ENCODE measurements around the gene ETS1. TPM values are rescaled to one million over a fixed set of nuclear protein-coding genes. Genes with fewer than 3 reads are reported as not detected.

ETS1 gene
- total RNA-seq, 1 donor from 2014 or later: 0.54 TPM

GRCh38 chr11:128503245-128503991 is 83.9 kb downstream of the ETS1 start:
- Histone ChIP-seq H3K4me2 (no peak overlapping the region), H3K27me3 (no peaks in the 10 kb centered on the region), H3K36me3 (no peaks in the 10 kb centered on the region), H3K4me1 (no peaks in the 10 kb centered on the region), H4K20me1 (ENCODE audit: low read depth) (no peaks in the 10 kb centered on the region), H3K9ac (no peak overlapping the region), H3K27ac (no peak overlapping the region), H2AFZ (replicated peaks) (no peak overlapping the region), H3K4me3 (no peak overlapping the region), H3F3A (ENCODE audit: low read depth) (no peaks in the 10 kb centered on the region), H3K9me3 (ENCODE audit: low read depth) (no peaks in the 10 kb centered on the region), H3K79me2 (ENCODE audit: low read depth) (no peaks in the 10 kb centered on the region)
- H3K4me3 Mint-ChIP-seq: peak overlapping the region; percentile 14
- no peaks in the 10 kb centered on the region for H3K9me3 Mint-ChIP-seq
- peaks cover 30% of the 10 kb centered on the region for H3K4me1 Mint-ChIP-seq
- TF ChIP-seq EZH2 (IDR thresholded peaks at IDR 0.05): no peak
- TF ChIP-seq EZH2phosphoT487 (IDR thresholded peaks at IDR 0.05): no peak
- TF ChIP-seq CTCF (IDR thresholded peaks at IDR 0.05): no peak
- peaks cover 14% of the 10 kb centered on the region for H3K27me3 Mint-ChIP-seq (ENCODE audit: insufficient read depth, low read depth)
- DNase-seq (ENCODE audit: low spot score): no peak
- peak overlapping the region; percentile 65 for H3K27ac Mint-ChIP-seq
- peaks cover 6% of the 10 kb centered on the region for H3K36me3 Mint-ChIP-seq

- H3K4me3 ChIP-seq: no peak overlapping the region
- no peaks in the 10 kb centered on the region for H3K27me3 ChIP-seq
- no peaks in the 10 kb centered on the region for H3K9me3 ChIP-seq (ENCODE audit: low read depth)
- no peak for DNase-seq (ENCODE audit: low spot score)
- Mint-ChIP-seq H3K4me1 (peaks cover 32% of the 10 kb centered on the region), H3K36me3 (peaks cover 6% of the 10 kb centered on the region), H3K4me3 (no peak overlapping the region), H3K27ac (no peak overlapping the region), H3K9me3 (no peaks in the 10 kb centered on the region), H3K27me3 (ENCODE audit: insufficient read depth, low read depth) (peaks cover 14% of the 10 kb centered on the region)
- H3F3A ChIP-seq (ENCODE audit: low read depth): no peaks in the 10 kb centered on the region
- no peaks in the 10 kb centered on the region for H3K36me3 ChIP-seq
- H4K20me1 ChIP-seq (ENCODE audit: low read depth): no peaks in the 10 kb centered on the region
- TF ChIP-seq EZH2phosphoT487 (IDR thresholded peaks at IDR 0.05) (no peak), CTCF (IDR thresholded peaks at IDR 0.05) (no peak), EZH2 (IDR thresholded peaks at IDR 0.05) (no peak)
- H3K4me1 ChIP-seq: no peaks in the 10 kb centered on the region
- no peak overlapping the region for H3K4me2 ChIP-seq
- no peak overlapping the region for H3K27ac ChIP-seq
- no peak overlapping the region for H3K9ac ChIP-seq
- H2AFZ ChIP-seq (replicated peaks): no peak overlapping the region
- H3K79me2 ChIP-seq (ENCODE audit: low read depth): no peaks in the 10 kb centered on the region
These were observed 84.6 kb downstream of the ETS1 start for GRCh38 chr11:128502726-128503125.

GRCh38 chr11:128501632-128502549 is 85.5 kb downstream of the ETS1 start:
- Histone ChIP-seq H3K4me2 (no peak overlapping the region), H3K27ac (no peak overlapping the region)
- no peak overlapping the region for H3K4me3 Mint-ChIP-seq

More at GRCh38 chr11:128501632-128502549, 85.5 kb downstream of the ETS1 start:
- Histone ChIP-seq H3F3A (ENCODE audit: low read depth) (no peaks in the 10 kb centered on the region), H3K4me1 (peaks cover 7% of the 10 kb centered on the region), H3K9me3 (ENCODE audit: low read depth) (no peaks in the 10 kb centered on the region), H4K20me1 (ENCODE audit: low read depth) (no peaks in the 10 kb centered on the region), H3K27me3 (no peaks in the 10 kb centered on the region), H2AFZ (replicated peaks) (no peak overlapping the region), H3K79me2 (ENCODE audit: low read depth) (no peaks in the 10 kb centered on the region), H3K36me3 (no peaks in the 10 kb centered on the region), H3K9ac (no peak overlapping the region), H3K4me3 (no peak overlapping the region)
- no peaks in the 10 kb centered on the region for H3K9me3 Mint-ChIP-seq
- H3K36me3 Mint-ChIP-seq: peaks cover 6% of the 10 kb centered on the region
- peaks cover 33% of the 10 kb centered on the region for H3K4me1 Mint-ChIP-seq
- no peak overlapping the region for H3K27ac Mint-ChIP-seq
- peaks cover 12% of the 10 kb centered on the region for H3K27me3 Mint-ChIP-seq (ENCODE audit: insufficient read depth, low read depth)
- no peak for TF ChIP-seq EZH2 (IDR thresholded peaks at IDR 0.05)
- TF ChIP-seq EZH2phosphoT487 (IDR thresholded peaks at IDR 0.05): no peak
- no peak for TF ChIP-seq CTCF (IDR thresholded peaks at IDR 0.05)
- DNase-seq (ENCODE audit: low spot score): peak; percentile 27
